ENCODE results near the gene SCGB2A2. TPM values are rescaled to one million over a fixed set of nuclear protein-coding genes. Genes with fewer than 3 reads are reported as not detected.

SCGB2A2 gene
- total RNA-seq: not detected

- intact Hi-C loops (cut with micrococcal nuclease): no loop called here
- H3K9me3 Mint-ChIP-seq: no peaks in the 10 kb centered on the region
- peaks cover 15% of the 10 kb centered on the region for H3K4me1 Mint-ChIP-seq (ENCODE audit: low read depth)
- ATAC-seq (no peak), DNase-seq (no peak)
- ChIA-PET POLR2A (no interaction called here), CTCF (no interaction called here)
- peak; percentile 34 for TF ChIP-seq CTCF (IDR thresholded peaks at IDR 0.05)
- peaks cover 7% of the 10 kb centered on the region for H3K27me3 Mint-ChIP-seq
- no peaks in the 10 kb centered on the region for H3K36me3 Mint-ChIP-seq (ENCODE audit: low read depth)
- H3K27ac Mint-ChIP-seq: no peak within 1 kb of the TSS
- H3K4me3 Mint-ChIP-seq: no peak within 1 kb of the TSS
Observed at GRCh38 chr11:62269654-62270278, at the start of gene SCGB2A2. SCGB2A2 (plus strand) TSS chr11:62270158; CDS start chr11:62270217, 59 bp downstream.

DNA sequence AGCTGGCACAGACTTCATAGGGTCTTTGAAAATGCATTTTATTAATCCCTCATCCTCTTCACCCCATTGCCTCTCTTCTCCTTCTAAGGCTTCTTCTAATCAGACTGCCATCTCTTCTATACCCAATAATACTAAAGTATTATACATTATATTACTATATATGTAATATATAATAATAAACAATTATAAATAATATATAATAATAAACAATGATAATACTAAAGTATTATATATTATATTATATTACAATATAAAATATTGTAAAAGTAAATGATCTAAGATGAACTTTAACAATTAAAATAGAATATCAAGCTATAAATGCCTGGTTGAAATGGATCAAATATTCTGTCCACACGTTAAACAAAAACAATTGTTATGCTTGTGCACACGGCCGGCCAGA lies 48.5 kb upstream of the SCGB2A2 start:
- DNase-seq: no peak
- peaks cover 35% of the 10 kb centered on the region for H3K9me3 Mint-ChIP-seq
- no peak overlapping the region for H3K27ac Mint-ChIP-seq
- no peak overlapping the region for H3K4me3 Mint-ChIP-seq
- ATAC-seq: no peak
- no peaks in the 10 kb centered on the region for H3K27me3 Mint-ChIP-seq
- intact Hi-C loops (cut with micrococcal nuclease): no loop called here
- no peak for TF ChIP-seq CTCF (IDR thresholded peaks at IDR 0.05)
- H3K4me1 Mint-ChIP-seq (ENCODE audit: low read depth): no peaks in the 10 kb centered on the region
- no peaks in the 10 kb centered on the region for H3K36me3 Mint-ChIP-seq (ENCODE audit: low read depth)
- POLR2A ChIA-PET: no interaction called here
- CTCF ChIA-PET: interaction anchor here (1.1 to 3.8 kb wide), 2 partner anchors 50 to 89 kb away, joined by 4 to 10 read pairs; no protein-coding TSS in a partner anchor

DNA sequence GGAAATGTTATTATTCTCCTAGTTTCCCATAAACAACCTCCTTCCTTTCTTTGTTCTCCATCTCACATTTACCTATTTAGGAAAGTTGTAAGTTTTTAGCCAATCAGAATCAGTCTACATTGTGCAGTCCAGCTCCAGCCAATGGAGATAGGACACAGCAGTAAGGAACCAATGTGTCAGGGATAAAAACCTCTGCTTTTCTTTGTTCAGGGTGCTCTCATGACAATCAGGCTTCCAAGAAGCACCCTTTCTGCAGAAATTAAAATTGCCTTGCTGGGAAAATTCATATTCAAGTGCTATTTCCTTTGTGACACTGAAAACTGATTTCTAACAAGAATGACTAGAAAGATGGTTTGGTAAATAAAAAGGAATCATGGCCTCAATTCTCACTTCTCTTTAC lies 46.9 kb upstream of the SCGB2A2 start:
- POLR2A ChIA-PET: no interaction called here
- CTCF ChIA-PET: interaction anchor here (1.3 kb wide), 1 partner anchor 88 kb away, joined by 4 read pairs; no protein-coding TSS in a partner anchor
- H3K4me3 Mint-ChIP-seq: no peak overlapping the region
- H3K36me3 Mint-ChIP-seq (ENCODE audit: low read depth): no peaks in the 10 kb centered on the region
- ATAC-seq (no peak), DNase-seq (no peak)
- H3K4me1 Mint-ChIP-seq (ENCODE audit: low read depth): no peaks in the 10 kb centered on the region
- no peak overlapping the region for H3K27ac Mint-ChIP-seq
- H3K9me3 Mint-ChIP-seq: peaks cover 35% of the 10 kb centered on the region
- intact Hi-C loops (cut with micrococcal nuclease): no loop called here
- no peaks in the 10 kb centered on the region for H3K27me3 Mint-ChIP-seq
- no peak for TF ChIP-seq CTCF (IDR thresholded peaks at IDR 0.05)

DNA sequence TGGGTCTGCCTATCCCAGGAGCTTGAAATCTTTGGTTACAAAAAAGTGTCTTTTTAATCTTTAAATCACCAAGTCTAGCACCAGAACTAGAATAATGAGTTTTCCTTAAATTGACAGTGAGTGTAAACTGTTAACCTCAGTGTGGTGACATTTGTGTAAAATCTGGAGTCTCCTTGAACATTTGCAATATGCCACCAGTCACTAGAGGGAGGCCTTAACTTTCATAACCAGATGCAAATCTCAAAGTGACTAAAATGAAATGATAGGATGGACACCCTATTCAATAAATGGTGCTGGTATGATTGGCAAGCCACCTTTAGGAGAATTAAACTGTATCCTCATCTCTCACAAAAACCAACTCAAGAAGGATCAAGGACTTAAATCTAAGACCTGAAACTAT lies 36.2 kb upstream of the SCGB2A2 start:
- no peak overlapping the region for H3K4me3 Mint-ChIP-seq
- H3K27ac Mint-ChIP-seq: no peak overlapping the region
- no peaks in the 10 kb centered on the region for H3K4me1 Mint-ChIP-seq (ENCODE audit: low read depth)
- peaks cover 29% of the 10 kb centered on the region for H3K27me3 Mint-ChIP-seq
- no peak for TF ChIP-seq CTCF (IDR thresholded peaks at IDR 0.05)
- ChIA-PET POLR2A (interaction anchor here (1.0 kb wide), 1 partner anchor 9 kb away, joined by 3 read pairs; no protein-coding TSS in a partner anchor), CTCF (interaction anchor here (1.2 to 3.4 kb wide), 2 partner anchors 75 to 78 kb away, joined by 3 to 11 read pairs; no protein-coding TSS in a partner anchor)
- no peaks in the 10 kb centered on the region for H3K9me3 Mint-ChIP-seq
- ATAC-seq: no peak
- H3K36me3 Mint-ChIP-seq (ENCODE audit: low read depth): no peaks in the 10 kb centered on the region
- intact Hi-C loops (cut with micrococcal nuclease): no loop called here
- no peak for DNase-seq

DNA sequence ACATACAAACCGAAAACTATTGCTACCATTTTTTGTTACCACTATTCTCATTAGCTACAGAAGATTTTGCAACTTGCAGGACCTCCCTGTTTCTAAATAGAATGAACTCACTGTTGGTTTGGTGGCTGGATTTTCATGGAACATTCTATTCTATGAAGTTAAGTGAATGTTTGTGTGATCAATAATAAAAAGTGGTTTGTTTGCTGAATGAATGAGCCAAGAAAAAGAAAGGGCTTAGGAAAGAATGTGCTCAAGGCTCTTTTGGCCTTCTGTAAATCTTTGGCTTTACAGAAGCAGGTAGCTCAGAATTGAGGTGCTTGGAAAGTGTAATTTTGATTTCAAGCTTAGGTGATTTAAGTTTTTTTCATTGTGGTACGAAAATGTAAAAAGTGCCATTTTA lies 33.8 kb upstream of the SCGB2A2 start:
- Mint-ChIP-seq H3K4me3 (no peak overlapping the region), H3K27me3 (peaks cover 33% of the 10 kb centered on the region), H3K9me3 (no peaks in the 10 kb centered on the region), H3K4me1 (ENCODE audit: low read depth) (no peaks in the 10 kb centered on the region), H3K27ac (no peak overlapping the region), H3K36me3 (ENCODE audit: low read depth) (no peaks in the 10 kb centered on the region)
- TF ChIP-seq CTCF (IDR thresholded peaks at IDR 0.05): no peak
- ATAC-seq: no peak
- intact Hi-C loops (cut with micrococcal nuclease): no loop called here
- no peak for DNase-seq
- POLR2A ChIA-PET: interaction anchor here (0.6 kb wide), 1 partner anchor 33 kb away, joined by 3 read pairs; no protein-coding TSS in a partner anchor
- CTCF ChIA-PET: interaction anchor here (1.1 to 3.4 kb wide), 3 partner anchors 19 to 307 kb away, joined by 3 to 11 read pairs (median 4); no protein-coding TSS in a partner anchor

All from activated CD8-positive, alpha-beta T cell treated with anti-CD3 and anti-CD28 coated beads for 36 hours (primary cell).